Activated CD8-positive, alpha-beta T cell treated with anti-CD3 and anti-CD28 coated beads for 36 hours (primary cell): ENCODE results near the gene EMC8. TPM values are rescaled to one million over a fixed set of nuclear protein-coding genes. Genes with fewer than 3 reads are reported as not detected.
A peak's percentile ranks its signal among the peaks of the same experiment; 100 is the strongest.
"Not testable (repeated sequence)": the region's sequence is repeated elsewhere in the genome, so short reads cannot be mapped to it uniquely, and the experiment has no call there.

Experiments
- ATAC-seq: fragments of 200-7000 bp; cut with Tn5 transposase; one replicate; pipeline ENCODE4 v1.10.0; 2021; ENCODE audit warnings: mild to moderate bottlenecking, moderate library complexity
- CTCF ChIA-PET: fragments of 350-600 bp; sonication (Branson Sonifier 250); formaldehyde crosslinking; loops from one replicate; lab custom pipeline; 2021; ENCODE audit warnings: antibody characterized with exemption; lab: Charles Lee
- POLR2A ChIA-PET: fragments of 350-600 bp; sonication (Branson Sonifier 250); formaldehyde crosslinking; loops from one replicate; lab custom pipeline; 2021; ENCODE audit warnings: antibody characterized with exemption; lab: Charles Lee
- DNase-seq: peaks from one replicate; pipeline ENCODE4 v3.0.0-alpha.2; 2020
- H3K27ac Mint-ChIP-seq: one replicate; pipeline ENCODE4 v1.8.0; 2021; ENCODE audit warnings: mild to moderate bottlenecking, mixed read lengths
- H3K27me3 Mint-ChIP-seq: one replicate; pipeline ENCODE4 v1.8.0; 2021; ENCODE audit warnings: mixed read lengths
- H3K36me3 Mint-ChIP-seq: one replicate; pipeline ENCODE4 v1.8.0; 2021; ENCODE audit warnings: low read depth, mixed read lengths
- H3K4me1 Mint-ChIP-seq: one replicate; pipeline ENCODE4 v1.8.0; 2021; ENCODE audit warnings: low read depth, mixed read lengths
- H3K4me3 Mint-ChIP-seq: one replicate; pipeline ENCODE4 v1.8.0; 2021; ENCODE audit warnings: mild to moderate bottlenecking, moderate library complexity, mixed read lengths
- H3K9me3 Mint-ChIP-seq: one replicate; pipeline ENCODE4 v1.8.0; 2021; ENCODE audit warnings: mixed read lengths
- intact Hi-C: fragments of 100-400 bp; cut with micrococcal nuclease; formaldehyde crosslinking; loops from one replicate; pipeline ENCODE4 v1.10.0; 2022
- total RNA-seq, 2 experiments: library from RNA; stranded (reverse); gene quantifications; one replicate each; pipeline ENCODE4 v1.2.3, GENCODE V29; 2021
- TF ChIP-seq, protein P1 (sequence below): fragments of 200-600 bp; IDR thresholded peaks from one replicate; pipeline ENCODE4 v1.8.0; 2022; ENCODE audit warnings: antibody characterized with exemption, mild to moderate bottlenecking

The EMC8 gene
- total RNA-seq, 2 experiments from 2014 or later: 32.4 to 38.6 TPM

- Mint-ChIP-seq H3K4me1 (peaks cover 5% of the 10 kb centered on the region), H3K9me3 (no peaks in the 10 kb centered on the region), H3K27ac (no peak overlapping the region), H3K36me3 (no peaks in the 10 kb centered on the region), H3K4me3 (no peak overlapping the region), H3K27me3 (peaks cover 2% of the 10 kb centered on the region)
- ATAC-seq (peak; percentile 79), DNase-seq (peak; percentile 96)
- POLR2A ChIA-PET: interaction anchor here (0.6 to 1.5 kb wide), 2 partner anchors 15 to 21 kb away, joined by 3 to 4 read pairs; no protein-coding TSS in a partner anchor
- CTCF ChIA-PET: interaction anchor here (0.6 to 7.8 kb wide), 44 partner anchors 9 to 698 kb away, joined by 3 to 257 read pairs (median 4); partner anchors contain the start of gene IRF8
- intact Hi-C loops: no loop called here
- TF ChIP-seq, protein P1, sequence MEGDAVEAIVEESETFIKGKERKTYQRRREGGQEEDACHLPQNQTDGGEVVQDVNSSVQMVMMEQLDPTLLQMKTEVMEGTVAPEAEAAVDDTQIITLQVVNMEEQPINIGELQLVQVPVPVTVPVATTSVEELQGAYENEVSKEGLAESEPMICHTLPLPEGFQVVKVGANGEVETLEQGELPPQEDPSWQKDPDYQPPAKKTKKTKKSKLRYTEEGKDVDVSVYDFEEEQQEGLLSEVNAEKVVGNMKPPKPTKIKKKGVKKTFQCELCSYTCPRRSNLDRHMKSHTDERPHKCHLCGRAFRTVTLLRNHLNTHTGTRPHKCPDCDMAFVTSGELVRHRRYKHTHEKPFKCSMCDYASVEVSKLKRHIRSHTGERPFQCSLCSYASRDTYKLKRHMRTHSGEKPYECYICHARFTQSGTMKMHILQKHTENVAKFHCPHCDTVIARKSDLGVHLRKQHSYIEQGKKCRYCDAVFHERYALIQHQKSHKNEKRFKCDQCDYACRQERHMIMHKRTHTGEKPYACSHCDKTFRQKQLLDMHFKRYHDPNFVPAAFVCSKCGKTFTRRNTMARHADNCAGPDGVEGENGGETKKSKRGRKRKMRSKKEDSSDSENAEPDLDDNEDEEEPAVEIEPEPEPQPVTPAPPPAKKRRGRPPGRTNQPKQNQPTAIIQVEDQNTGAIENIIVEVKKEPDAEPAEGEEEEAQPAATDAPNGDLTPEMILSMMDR: peak; percentile 83
Observed at GRCh38 chr16:85819245-85819644, 19.9 kb upstream of the EMC8 start.

- H3K36me3 Mint-ChIP-seq, ATAC-seq, H3K4me1 Mint-ChIP-seq, DNase-seq, H3K9me3 Mint-ChIP-seq, POLR2A ChIA-PET, H3K27me3 Mint-ChIP-seq, H3K4me3 Mint-ChIP-seq, intact Hi-C loops, H3K27ac Mint-ChIP-seq: not testable (repeated sequence)
- CTCF ChIA-PET: interaction anchor here (7.8 kb wide), 1 partner anchor 197 kb away, joined by 180 read pairs; no protein-coding TSS in a partner anchor
Observed at GRCh38 chr16:85817195-85817594, 17.9 kb upstream of the EMC8 start.

- TF ChIP-seq, protein P1: no peak
- ChIA-PET POLR2A (no interaction called here), CTCF (no interaction called here)
- DNase-seq (no peak), ATAC-seq (no peak)
- Mint-ChIP-seq H3K4me1 (no peaks in the 10 kb centered on the region), H3K4me3 (no peak overlapping the region), H3K27me3 (peaks cover 13% of the 10 kb centered on the region), H3K36me3 (no peaks in the 10 kb centered on the region), H3K27ac (no peak overlapping the region), H3K9me3 (no peaks in the 10 kb centered on the region)
- intact Hi-C loops: no loop called here
Observed at GRCh38 chr16:85816159-85816558, 16.8 kb upstream of the EMC8 start.

GRCh38 chr16:85812811-85813700 is 13.7 kb upstream of the EMC8 start:
- POLR2A ChIA-PET: interaction anchor here (1.0 to 2.3 kb wide), 2 partner anchors 12 to 86 kb away, joined by 4 to 7 read pairs; partner anchors contain the start of gene IRF8

More at GRCh38 chr16:85812811-85813700, 13.7 kb upstream of the EMC8 start:
- Mint-ChIP-seq H3K27me3 (peaks cover 11% of the 10 kb centered on the region), H3K27ac (no peak overlapping the region), H3K4me1 (no peaks in the 10 kb centered on the region), H3K36me3 (no peaks in the 10 kb centered on the region), H3K9me3 (no peaks in the 10 kb centered on the region), H3K4me3 (no peak overlapping the region)
- intact Hi-C loops: no loop called here
- ATAC-seq (no peak), DNase-seq (no peak)
- TF ChIP-seq, protein P1: no peak
- CTCF ChIA-PET: interaction anchor here (0.9 to 1.7 kb wide), 6 partner anchors 8 to 177 kb away, joined by 3 to 6 read pairs (median 3); no protein-coding TSS in a partner anchor
